CD4-positive, alpha-beta T cell (primary cell): Measurements from ENCODE around the gene IDUA. TPM values are rescaled to one million over a fixed set of nuclear protein-coding genes. Genes with fewer than 3 reads are reported as not detected.

Experiments used
- ATAC-seq: fragments of 200-7000 bp; cut with Tn5 transposase; one replicate; pipeline ENCODE4 v1.10.0; 2022; ENCODE audit warnings: mild to moderate bottlenecking; ENCODE audit not compliant: poor library complexity
- CTCF ChIA-PET: fragments of 350-600 bp; sonication (Branson Sonifier 250); formaldehyde crosslinking; loops from one replicate; lab custom pipeline; 2021; ENCODE audit warnings: antibody characterized with exemption, inconsistent platforms; lab: Charles Lee
- POLR2A ChIA-PET: fragments of 350-600 bp; sonication (Branson Sonifier 250); formaldehyde crosslinking; loops from one replicate; lab custom pipeline; 2021; ENCODE audit warnings: antibody characterized with exemption, inconsistent platforms; lab: Charles Lee
- DNase-seq, 14 experiments: peaks; one replicate each; pipeline ENCODE4 v3.0.0-alpha.2; 2013 to 2020; ENCODE audit warnings: mixed read lengths in 2 of 14
- H3K27ac ChIP-seq, 2 donors: one replicate each; pipeline versions ENCODE4 v1.5.1 to v1.7.0; 2013; ENCODE audit warnings: low read length in 2 of 2, low read depth in 1 of 2, mild to moderate bottlenecking in 1 of 2
- H3K27me3 ChIP-seq, 2 experiments: 1 replicate in 1 of 2; 2 replicates in 1 of 2; pipeline versions ENCODE4 v1.6.1 to v1.7.0; 2013; ENCODE audit warnings: low read length in 2 of 2, control low read depth in 1 of 2, mild to moderate bottlenecking in 1 of 2, moderate library complexity in 1 of 2; ENCODE audit not compliant: insufficient read depth in 2 of 2, control insufficient read depth in 1 of 2
- H3K36me3 ChIP-seq: one replicate; pipeline ENCODE4 v1.6.1; 2013; ENCODE audit warnings: low read length, control low read depth; ENCODE audit not compliant: insufficient read depth
- H3K4me1 ChIP-seq: one replicate; pipeline ENCODE4 v1.6.1; 2013; ENCODE audit warnings: low read length, control low read depth; ENCODE audit not compliant: insufficient read depth
- H3K4me3 ChIP-seq: one replicate; pipeline ENCODE4 v1.5.1; 2013; ENCODE audit warnings: mild to moderate bottlenecking, low read length, moderate library complexity
- H3K9me3 ChIP-seq, 2 experiments: 1 replicate in 1 of 2; 2 replicates in 1 of 2; pipeline versions ENCODE4 v1.6.1 to v1.7.0; 2013; ENCODE audit warnings: low read length in 2 of 2, mild to moderate bottlenecking in 2 of 2, control low read depth in 1 of 2, moderate library complexity in 1 of 2; ENCODE audit not compliant: control insufficient read depth in 1 of 2, insufficient read depth in 1 of 2
- H3K27ac Mint-ChIP-seq: one replicate; pipeline ENCODE4 v1.8.0; 2020; ENCODE audit warnings: mixed read lengths
- H3K27me3 Mint-ChIP-seq: one replicate; pipeline ENCODE4 v1.8.0; 2021; ENCODE audit warnings: mixed read lengths
- H3K36me3 Mint-ChIP-seq: one replicate; pipeline ENCODE4 v1.8.0; 2021; ENCODE audit warnings: low read depth, mixed read lengths
- H3K4me1 Mint-ChIP-seq: one replicate; pipeline ENCODE4 v1.8.0; 2021; ENCODE audit warnings: low read depth, mixed read lengths
- H3K4me3 Mint-ChIP-seq: one replicate; pipeline ENCODE4 v1.8.0; 2020; ENCODE audit warnings: mild to moderate bottlenecking, mixed read lengths
- H3K9me3 Mint-ChIP-seq: one replicate; pipeline ENCODE4 v1.8.0; 2020; ENCODE audit warnings: mixed read lengths
- CTCF ChIP-seq: fragments of 200-600 bp; IDR thresholded peaks from one replicate; pipeline ENCODE4 v1.8.0; 2022; ENCODE audit warnings: antibody characterized with exemption, mild to moderate bottlenecking
- intact Hi-C, 2 experiments: fragments of 100-400 bp; cut with DNase I in 1 of 2; cut with micrococcal nuclease in 1 of 2; formaldehyde crosslinking; loops; one replicate each; pipeline versions ENCODE4 v1.15.1 to v1.9.0; 2023 to 2025; cut with DNase I, micrococcal nuclease
- total RNA-seq, 174 experiments: library from RNA in 2 of 174; stranded (reverse) in 2 of 174; gene quantifications; one replicate each; pipeline ENCODE4 v1.2.3 and lab custom pipeline; 2021 to 2026

IDUA gene
- total RNA-seq, 2 experiments from 2014 or later = 70.2 to 77.8 TPM

- intact Hi-C loops = no loop called here
- Histone ChIP-seq H3K9me3 (peaks cover 0 to 4% of the 10 kb centered on the region in 2 experiments), H3K4me1 (peaks cover 6% of the 10 kb centered on the region), H3K4me3 (no peak overlapping the region), H3K27me3 (no peaks in the 10 kb centered on the region), H3K27ac (no peak overlapping the region), H3K36me3 (no peaks in the 10 kb centered on the region)
- H3K9me3 Mint-ChIP-seq = no peaks in the 10 kb centered on the region
- no peaks in the 10 kb centered on the region for H3K27me3 Mint-ChIP-seq
- ChIA-PET POLR2A (no interaction called here), CTCF (no interaction called here)
- no peaks in the 10 kb centered on the region for H3K4me1 Mint-ChIP-seq
- no peak for DNase-seq
- ATAC-seq = no peak
- no peak overlapping the region for H3K4me3 Mint-ChIP-seq
- TF ChIP-seq CTCF = no peak
- no peaks in the 10 kb centered on the region for H3K36me3 Mint-ChIP-seq
- no peak overlapping the region for H3K27ac Mint-ChIP-seq
Measured at GRCh38 chr4:978957-979701, 7.7 kb upstream of the IDUA start.

GRCh38 chr4:982291-982690 is 4.6 kb upstream of the IDUA start:
- no peaks in the 10 kb centered on the region for H3K27me3 ChIP-seq
- H3K27ac ChIP-seq = no peak overlapping the region
- ChIA-PET POLR2A (no interaction called here), CTCF (no interaction called here)
- Mint-ChIP-seq H3K4me3 (no peak overlapping the region), H3K27me3 (no peaks in the 10 kb centered on the region), H3K4me1 (peaks cover 25% of the 10 kb centered on the region), H3K27ac (no peak overlapping the region), H3K9me3 (no peaks in the 10 kb centered on the region), H3K36me3 (no peaks in the 10 kb centered on the region)
- no peak for ATAC-seq
- no peaks in the 10 kb centered on the region for H3K36me3 ChIP-seq
- intact Hi-C loops = loop anchor here (10.0 kb wide), 2 partner anchors 307 to 737 kb away; partner anchors contain the start of genes ATP5ME (in 1 of the 2) and MYL5 (in 1 of the 2)
- TF ChIP-seq CTCF = no peak
- H3K4me1 ChIP-seq = peaks cover 29% of the 10 kb centered on the region
- DNase-seq = no peak
- no peaks in the 10 kb centered on the region for H3K9me3 ChIP-seq
- H3K4me3 ChIP-seq = no peak overlapping the region

GRCh38 chr4:982814-983213 is 4.0 kb upstream of the IDUA start:
- no peak overlapping the region for H3K4me3 Mint-ChIP-seq
- ChIA-PET CTCF (no interaction called here), POLR2A (no interaction called here)
- H3K27ac ChIP-seq = no peak overlapping the region
- no peaks in the 10 kb centered on the region for H3K9me3 ChIP-seq
- no peaks in the 10 kb centered on the region for H3K27me3 Mint-ChIP-seq
- H3K4me1 ChIP-seq = peaks cover 34% of the 10 kb centered on the region
- no peak for DNase-seq
- no peaks in the 10 kb centered on the region for H3K36me3 Mint-ChIP-seq
- ATAC-seq = no peak
- intact Hi-C loops = loop anchor here (10.0 kb wide), 2 partner anchors 308 to 738 kb away; partner anchors contain the start of genes ATP5ME (in 1 of the 2) and MYL5 (in 1 of the 2)
- H3K4me3 ChIP-seq = no peak overlapping the region
- H3K36me3 ChIP-seq = no peaks in the 10 kb centered on the region
- no peak for TF ChIP-seq CTCF
- H3K4me1 Mint-ChIP-seq = peaks cover 25% of the 10 kb centered on the region
- H3K9me3 Mint-ChIP-seq = no peaks in the 10 kb centered on the region
- no peak overlapping the region for H3K27ac Mint-ChIP-seq
- H3K27me3 ChIP-seq = no peaks in the 10 kb centered on the region
